Cardiac muscle cell (in vitro differentiated cells and primary cell): ENCODE measurements around the gene SANBR. TPM values are rescaled to one million over a fixed set of nuclear protein-coding genes. Genes with fewer than 3 reads are reported as not detected.

ENCODE experiments used
- DNase-seq, 2 donors: peaks; one replicate each; pipeline versions ENCODE4 v3.0.0 to v3.0.0-alpha.2; 2010 to 2017; ENCODE audit warnings: low read depth in 1 of 2, low spot score in 1 of 2
- H3K27ac ChIP-seq: fragments of 200-600 bp; sonication (generic); 2 replicates; pipeline ENCODE4 v1.5.1; 2016
- H3K27me3 ChIP-seq: fragments of 200-600 bp; sonication (generic); 2 replicates; pipeline ENCODE4 v1.6.0; 2016; ENCODE audit warnings: control low read depth
- H3K36me3 ChIP-seq: fragments of 200-600 bp; sonication (generic); 2 replicates; pipeline ENCODE4 v1.5.1; 2016; ENCODE audit warnings: control low read depth
- H3K4me1 ChIP-seq: fragments of 200-600 bp; sonication (generic); 2 replicates; pipeline ENCODE4 v1.8.1; 2017; ENCODE audit warnings: low read depth, mild to moderate bottlenecking, mixed run types
- H3K4me3 ChIP-seq: fragments of 200-600 bp; sonication (generic); 2 replicates; pipeline ENCODE4 v1.5.1; 2016; ENCODE audit warnings: mild to moderate bottlenecking
- H3K9me3 ChIP-seq: fragments of 200-600 bp; sonication (generic); 2 replicates; pipeline ENCODE4 v1.5.1; 2017; ENCODE audit warnings: low read depth, mild to moderate bottlenecking, control low read depth
- polyA plus RNA-seq: library from polyadenylated mRNA; unstranded; fragments of >200 nt; fragmentation: Nextera tagmentation; extraction: Ambion mirVana; gene quantifications from 2 replicates; pipeline ENCODE4 v1.2.1, GENCODE V29; 2016
- total RNA-seq: library from RNA; depleted of rRNA; stranded (reverse); fragments of >200 nt; gene quantifications from 2 replicates; pipeline ENCODE4 v1.2.3, GENCODE V29; 2016
- TF ChIP-seq, protein P1 (sequence below): IDR thresholded peaks from 2 replicates; pipeline ENCODE4 v1.5.1; 2012; ENCODE audit warnings: low read depth, mild to moderate bottlenecking, low read length

The SANBR gene
- total and polyA plus RNA-seq, 2 experiments from 2014 or later: 6.1 to 8.7 TPM

DNA sequence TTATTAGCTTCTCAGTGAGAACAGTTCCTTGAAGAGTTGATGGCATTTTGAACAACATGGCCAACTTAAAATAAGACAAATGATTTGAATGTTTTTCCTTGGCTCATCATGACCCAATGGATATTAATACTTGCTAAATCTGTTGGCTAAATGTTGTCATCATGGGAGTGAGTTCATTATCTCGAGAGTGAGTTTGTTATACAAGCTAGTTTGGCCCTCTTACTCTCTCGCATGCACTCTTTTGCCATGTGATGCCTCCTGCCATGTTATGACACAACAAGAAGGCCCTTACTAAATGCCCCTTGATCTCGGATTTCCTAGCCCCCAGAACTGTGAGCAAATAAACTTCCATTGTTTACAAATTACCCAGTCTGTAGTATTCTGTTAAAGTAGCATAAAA, 22.9 kb upstream of the SANBR start:
- TF ChIP-seq, protein P1, sequence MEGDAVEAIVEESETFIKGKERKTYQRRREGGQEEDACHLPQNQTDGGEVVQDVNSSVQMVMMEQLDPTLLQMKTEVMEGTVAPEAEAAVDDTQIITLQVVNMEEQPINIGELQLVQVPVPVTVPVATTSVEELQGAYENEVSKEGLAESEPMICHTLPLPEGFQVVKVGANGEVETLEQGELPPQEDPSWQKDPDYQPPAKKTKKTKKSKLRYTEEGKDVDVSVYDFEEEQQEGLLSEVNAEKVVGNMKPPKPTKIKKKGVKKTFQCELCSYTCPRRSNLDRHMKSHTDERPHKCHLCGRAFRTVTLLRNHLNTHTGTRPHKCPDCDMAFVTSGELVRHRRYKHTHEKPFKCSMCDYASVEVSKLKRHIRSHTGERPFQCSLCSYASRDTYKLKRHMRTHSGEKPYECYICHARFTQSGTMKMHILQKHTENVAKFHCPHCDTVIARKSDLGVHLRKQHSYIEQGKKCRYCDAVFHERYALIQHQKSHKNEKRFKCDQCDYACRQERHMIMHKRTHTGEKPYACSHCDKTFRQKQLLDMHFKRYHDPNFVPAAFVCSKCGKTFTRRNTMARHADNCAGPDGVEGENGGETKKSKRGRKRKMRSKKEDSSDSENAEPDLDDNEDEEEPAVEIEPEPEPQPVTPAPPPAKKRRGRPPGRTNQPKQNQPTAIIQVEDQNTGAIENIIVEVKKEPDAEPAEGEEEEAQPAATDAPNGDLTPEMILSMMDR: no peak
- no peak for DNase-seq
- Histone ChIP-seq H3K4me3 (no peak overlapping the region), H3K9me3 (no peaks in the 10 kb centered on the region), H3K36me3 (peaks cover 20% of the 10 kb centered on the region), H3K4me1 (no peaks in the 10 kb centered on the region), H3K27ac (no peak overlapping the region), H3K27me3 (no peaks in the 10 kb centered on the region)

DNA sequence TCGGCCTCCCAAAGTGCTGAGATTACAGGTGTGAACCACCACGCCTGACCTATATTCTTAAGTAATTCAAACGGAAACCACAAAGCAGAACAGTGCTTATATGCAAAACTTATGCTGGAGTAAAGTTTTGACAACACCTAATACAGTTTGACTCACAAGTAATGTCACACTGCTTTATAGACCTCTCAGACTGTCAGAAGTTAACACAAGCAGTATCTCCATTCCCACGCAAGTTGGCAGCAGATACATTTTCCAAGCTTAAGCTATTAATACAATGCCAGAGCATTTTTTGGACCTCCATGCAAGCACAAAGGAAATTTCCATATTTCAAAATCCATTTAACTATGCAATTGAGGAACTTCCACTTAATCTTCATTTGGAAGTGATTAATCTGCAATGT, 21.0 kb upstream of the SANBR start:
- Histone ChIP-seq H3K36me3 (peaks cover 36% of the 10 kb centered on the region), H3K4me3 (no peak overlapping the region), H3K4me1 (no peaks in the 10 kb centered on the region), H3K27me3 (no peaks in the 10 kb centered on the region), H3K27ac (no peak overlapping the region), H3K9me3 (no peaks in the 10 kb centered on the region)
- TF ChIP-seq, protein P1: no peak
- DNase-seq: peak in 1 of 2 donors; percentile 17

DNA sequence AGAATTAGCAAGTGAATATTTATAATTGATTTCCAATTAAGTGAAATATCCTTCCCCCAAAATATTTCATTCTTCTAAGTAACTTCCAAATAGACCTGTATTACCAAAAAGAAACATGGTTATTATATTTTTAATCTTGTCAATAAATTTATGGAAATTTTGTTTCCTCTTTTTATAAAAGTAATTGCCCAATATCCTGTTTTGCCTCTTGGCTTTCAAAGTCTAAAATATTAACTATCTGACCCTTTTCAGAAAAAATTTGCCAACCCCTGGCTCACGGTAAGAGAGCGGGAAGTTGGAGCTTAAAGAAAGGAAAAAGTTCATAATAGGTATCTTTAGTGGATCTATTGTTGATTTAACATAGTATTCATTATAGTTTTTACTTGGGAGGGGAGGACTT, 20.4 kb upstream of the SANBR start:
- Histone ChIP-seq H3K27ac (no peak overlapping the region), H3K36me3 (peaks cover 36% of the 10 kb centered on the region), H3K4me1 (no peaks in the 10 kb centered on the region), H3K27me3 (no peaks in the 10 kb centered on the region), H3K4me3 (no peak overlapping the region), H3K9me3 (no peaks in the 10 kb centered on the region)
- DNase-seq: no peak
- TF ChIP-seq, protein P1: no peak

DNA sequence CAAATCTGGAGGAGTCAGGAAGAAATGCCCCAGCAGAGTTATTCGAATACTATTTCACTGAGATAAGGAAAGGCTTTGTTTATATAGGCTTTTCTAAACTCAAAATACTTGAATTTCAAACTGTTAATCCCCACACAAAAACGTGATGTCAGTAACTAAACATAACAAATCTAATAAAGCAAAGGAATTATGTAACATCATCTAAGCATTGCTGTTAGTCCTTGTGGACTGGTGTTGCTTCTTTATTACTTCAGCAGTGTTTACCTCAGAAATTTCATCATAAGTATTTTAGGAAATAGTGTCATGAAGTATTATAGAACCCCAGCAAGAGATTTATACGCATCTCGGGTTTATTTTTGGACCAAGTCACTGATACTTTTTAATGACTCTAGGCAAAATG, 19.7 kb upstream of the SANBR start:
- Histone ChIP-seq H3K36me3 (peaks cover 39% of the 10 kb centered on the region), H3K27ac (no peak overlapping the region), H3K4me3 (no peak overlapping the region), H3K27me3 (no peaks in the 10 kb centered on the region), H3K9me3 (no peaks in the 10 kb centered on the region), H3K4me1 (no peaks in the 10 kb centered on the region)
- DNase-seq: peak in 1 of 2 donors; percentile 9
- TF ChIP-seq, protein P1: no peak

DNA sequence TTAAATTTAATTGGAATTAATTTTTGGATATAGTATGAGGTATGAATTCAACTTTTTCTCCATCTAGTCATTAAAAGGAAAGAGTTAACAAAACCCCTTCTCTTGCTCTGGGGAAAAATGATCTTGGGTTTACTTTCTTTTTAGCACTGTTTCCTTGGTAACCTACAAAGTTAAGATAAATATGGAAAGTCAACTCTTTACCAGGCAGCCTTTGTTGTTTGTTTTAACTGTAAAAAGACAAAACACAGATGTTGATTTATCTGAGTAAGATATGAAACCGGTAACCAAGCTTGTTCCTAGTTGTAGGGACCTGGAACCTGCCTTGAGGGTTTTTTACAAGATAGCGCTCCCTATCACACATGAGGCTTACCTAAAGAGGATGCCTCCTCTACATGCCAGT, 10.1 kb upstream of the SANBR start:
- H3K36me3 ChIP-seq: peaks cover 10% of the 10 kb centered on the region
- H3K9me3 ChIP-seq: no peaks in the 10 kb centered on the region
- H3K4me3 ChIP-seq: no peak overlapping the region
- H3K27ac ChIP-seq: no peak overlapping the region
- H3K27me3 ChIP-seq: no peaks in the 10 kb centered on the region
- TF ChIP-seq, protein P1: no peak
- no peaks in the 10 kb centered on the region for H3K4me1 ChIP-seq
- DNase-seq: peak in 1 of 2 donors; percentile 27

DNA sequence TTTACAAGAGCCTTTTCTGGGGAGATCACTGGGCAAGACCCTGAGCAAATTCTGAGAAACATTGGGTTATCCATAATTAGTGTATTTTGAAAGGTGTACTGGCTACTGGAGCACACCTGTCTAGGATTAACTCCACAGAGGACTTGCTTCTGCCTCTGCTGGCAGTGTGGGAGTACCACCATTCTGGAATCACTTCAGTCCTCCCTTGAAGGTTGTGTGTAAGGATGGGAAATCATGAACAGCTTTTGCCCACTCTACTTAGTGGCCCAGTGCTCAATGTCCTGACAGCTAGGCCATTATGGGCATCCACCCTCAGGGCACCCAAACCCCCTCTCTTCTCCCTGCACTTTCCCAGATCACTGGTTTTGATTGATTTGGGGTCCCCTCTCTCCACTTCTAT, 8.1 kb upstream of the SANBR start:
- no peak overlapping the region for H3K4me3 ChIP-seq
- TF ChIP-seq, protein P1: no peak
- no peaks in the 10 kb centered on the region for H3K36me3 ChIP-seq
- no peaks in the 10 kb centered on the region for H3K27me3 ChIP-seq
- no peaks in the 10 kb centered on the region for H3K9me3 ChIP-seq
- no peaks in the 10 kb centered on the region for H3K4me1 ChIP-seq
- H3K27ac ChIP-seq: no peak overlapping the region
- DNase-seq: no peak
